Kidney glomerular epithelial cell (primary cell): ENCODE results near the gene ZNF486.
"Not testable (repeated sequence)": the region's sequence is repeated elsewhere in the genome, so short reads cannot be mapped to it uniquely, and the experiment has no call there.

ENCODE experiments used
- DNase-seq: peaks from one replicate; lab custom pipeline; 2025; lab: John Stamatoyannopoulos, UW

Gene ZNF486

DNA sequence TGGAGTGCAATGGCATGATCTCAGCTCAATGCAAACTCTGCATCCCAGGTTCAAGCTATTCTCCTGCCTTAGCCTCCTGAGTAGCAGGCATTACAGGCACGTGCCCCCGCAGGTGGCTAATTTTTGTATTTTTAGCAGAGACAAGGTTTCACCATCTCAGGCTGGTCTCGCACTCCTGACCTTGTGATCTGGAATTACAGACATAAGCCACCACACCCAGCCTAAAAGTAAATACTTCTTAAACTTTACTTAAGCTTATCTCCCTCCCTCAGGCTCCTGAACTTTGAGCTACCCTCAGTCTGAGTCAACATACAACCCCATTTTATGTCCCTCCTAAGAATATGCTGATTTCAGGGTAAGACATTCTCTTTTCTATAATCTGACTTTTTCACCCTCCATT lies 66.1 kb downstream of the ZNF486 start:
- DNase-seq, result no peak

DNA sequence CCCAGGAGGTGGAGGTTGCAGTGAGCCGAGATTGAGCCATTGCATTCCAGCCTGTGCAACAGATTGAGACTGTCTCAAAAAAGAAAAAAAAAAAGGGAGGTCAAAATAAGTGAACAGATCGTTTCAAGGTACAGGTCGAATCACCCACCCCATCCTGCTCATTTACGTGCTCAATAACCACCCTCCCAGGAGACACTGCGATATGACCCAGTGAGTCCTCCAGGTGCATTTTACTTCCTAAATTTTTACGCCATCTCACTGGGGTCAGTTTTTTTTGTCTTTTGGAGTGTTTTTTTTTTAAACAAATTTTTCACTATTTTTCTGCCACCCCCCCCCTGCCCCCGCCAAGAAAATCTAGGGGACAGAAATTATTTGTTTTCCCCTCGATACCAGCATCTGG lies 68.1 kb downstream of the ZNF486 start:
- DNase-seq, result no peak

DNA sequence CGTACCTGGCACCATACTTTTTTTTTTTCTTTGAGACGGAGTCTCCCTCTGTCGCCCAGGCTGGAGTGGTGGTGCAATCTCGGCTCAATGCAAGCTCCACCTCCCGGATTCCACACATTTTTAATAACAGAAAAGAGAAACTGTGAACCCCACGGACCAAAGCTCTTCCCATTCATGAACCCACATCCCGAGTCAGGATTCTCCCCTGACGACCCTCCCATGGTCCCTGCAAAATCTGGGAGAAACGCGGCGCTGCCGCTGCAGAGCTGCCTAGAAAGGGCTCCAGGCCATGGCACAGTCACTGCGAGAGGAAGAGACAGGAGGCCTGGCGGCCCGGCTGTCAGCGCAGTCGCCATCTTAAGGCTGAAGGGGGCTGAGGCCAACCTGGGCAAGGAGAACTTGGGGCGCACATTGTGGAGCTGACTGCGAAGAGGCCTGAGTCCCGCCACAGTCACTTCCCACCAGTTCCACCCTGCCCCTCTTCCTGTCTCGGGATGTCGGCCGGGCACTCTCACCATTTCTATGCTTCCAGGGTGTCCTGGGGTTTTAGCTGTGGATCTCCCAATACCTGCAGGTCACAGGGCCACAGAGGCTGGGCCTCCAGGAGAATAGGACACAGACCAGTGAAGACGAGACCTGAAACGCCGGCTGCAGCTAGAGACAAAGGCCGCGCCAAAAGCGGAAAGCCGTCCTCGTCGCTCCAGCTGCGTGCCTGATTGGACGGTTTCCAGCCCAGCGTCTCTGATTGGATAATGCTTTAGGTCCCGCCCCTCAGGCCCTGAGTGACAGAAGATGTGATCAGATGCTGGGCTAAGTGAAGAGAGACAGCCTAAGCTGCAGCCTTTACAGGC lies 71.0 kb downstream of the ZNF486 start:
- DNase-seq, result peak; percentile 72

DNA sequence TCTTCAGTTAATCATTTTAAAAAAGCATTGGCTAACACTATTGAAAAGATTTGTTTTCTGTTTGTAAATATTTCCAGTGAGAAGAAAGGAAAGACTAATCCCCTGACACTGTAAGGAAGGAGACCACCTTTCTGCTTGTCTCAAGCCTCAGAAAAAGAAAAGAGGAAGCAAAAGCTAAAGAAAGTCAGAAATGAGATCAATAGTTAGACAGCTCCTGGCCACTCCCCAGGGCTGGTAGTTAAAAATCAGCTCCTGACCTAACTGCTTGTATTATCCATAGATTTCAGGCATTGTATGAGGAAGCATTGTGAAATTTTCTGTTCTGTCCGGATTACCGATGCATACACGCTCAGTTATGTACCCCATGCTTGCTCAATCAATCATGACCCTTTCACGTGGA lies 76.6 kb downstream of the ZNF486 start:
- no peak for DNase-seq

DNA sequence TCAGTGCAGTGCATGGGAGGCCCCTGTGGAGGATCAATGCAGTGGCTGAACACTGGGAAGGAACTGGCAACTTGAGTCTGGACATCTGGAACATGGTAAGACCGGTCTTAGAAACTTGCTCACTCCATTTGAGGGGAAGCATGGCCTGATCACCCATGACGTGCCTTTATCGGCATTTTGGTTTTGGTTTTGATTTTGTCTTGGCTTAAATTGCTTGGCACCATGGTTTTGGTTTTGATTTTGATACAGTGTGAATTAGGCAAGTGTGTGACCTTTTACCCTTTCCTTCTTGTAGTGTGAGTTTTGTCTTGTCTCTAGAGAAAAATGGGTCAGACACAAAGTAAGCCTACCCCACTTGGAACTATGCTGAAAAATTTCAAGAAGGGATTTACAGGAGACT lies 77.3 kb downstream of the ZNF486 start:
- no peak for DNase-seq

DNA sequence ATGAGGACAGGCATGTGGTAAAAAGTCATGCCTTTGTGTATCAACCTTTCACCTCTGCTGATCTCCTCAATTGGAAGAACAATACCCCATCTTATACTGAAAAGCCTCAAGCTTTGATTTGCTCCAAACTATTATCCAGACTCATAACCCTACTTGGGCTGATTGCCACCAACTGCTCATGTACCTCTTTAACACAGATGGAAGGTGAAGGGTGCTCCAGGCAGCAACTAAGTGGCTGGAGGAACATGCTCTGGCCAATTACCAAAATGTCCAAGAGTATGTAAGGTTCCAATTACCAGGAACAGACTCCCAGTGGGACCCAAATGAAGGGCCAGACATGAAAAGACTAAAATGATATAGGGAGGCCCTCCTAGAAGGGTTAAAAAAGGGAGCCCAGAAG lies 78.3 kb downstream of the ZNF486 start:
- DNase-seq, result no peak

DNA sequence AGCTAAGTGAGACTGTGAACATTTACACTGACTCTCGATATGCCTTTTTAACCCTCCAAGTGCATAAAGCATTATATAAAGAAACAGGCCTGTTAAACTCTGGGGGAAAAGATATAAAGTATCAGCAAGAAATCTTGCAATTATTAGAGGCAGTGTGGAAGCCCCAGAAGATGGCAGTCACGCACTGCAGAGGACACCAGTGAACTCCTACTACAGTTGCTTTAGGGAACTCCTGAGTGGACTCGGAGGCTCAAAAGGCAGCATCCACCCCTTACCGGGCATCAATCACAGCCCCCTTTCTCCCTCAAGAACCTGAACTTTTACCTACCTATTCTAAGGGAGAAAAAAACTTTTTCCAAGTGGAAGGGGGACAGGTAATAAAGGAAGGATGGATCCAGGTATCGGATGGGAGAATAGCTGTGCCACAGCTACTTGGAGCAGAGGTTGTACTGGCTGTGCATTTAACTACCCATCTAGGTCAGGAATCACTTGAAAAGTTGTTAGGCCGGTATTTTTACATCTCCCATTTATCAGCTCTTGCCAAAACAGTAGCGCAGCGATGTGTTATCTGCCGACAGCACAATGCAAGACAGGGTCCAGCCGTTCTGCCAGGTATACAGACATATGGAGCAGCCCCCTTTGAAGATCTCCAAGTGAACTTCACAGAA lies 80.1 kb downstream of the ZNF486 start:
- DNase-seq, result no peak

DNA sequence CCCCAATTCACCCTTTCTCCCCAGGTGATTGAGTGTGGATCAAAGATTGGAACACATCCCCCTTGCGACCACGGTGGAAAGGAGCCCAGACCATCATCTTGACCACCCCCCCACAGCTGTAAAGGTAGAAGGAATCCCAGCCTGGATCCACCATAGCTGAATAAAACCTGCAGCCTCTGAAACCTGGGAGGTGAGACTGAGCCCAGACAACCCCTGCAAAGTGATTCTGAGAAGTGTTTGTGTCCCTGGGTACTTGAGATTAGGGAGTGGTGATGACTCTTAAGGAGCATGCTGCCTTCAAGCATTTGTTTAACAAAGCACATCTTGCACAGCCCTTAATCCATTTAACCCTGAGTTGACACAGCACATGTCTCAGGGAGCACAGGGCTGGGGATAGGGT lies 81.2 kb downstream of the ZNF486 start:
- DNase-seq, result not testable (repeated sequence)
